Keratinocyte (primary cell): ENCODE data around the gene USP13. TPM values are rescaled to one million over a fixed set of nuclear protein-coding genes. Genes with fewer than 3 reads are reported as not detected.

ENCODE experiments used
- DNase-seq: peaks from one replicate; pipeline ENCODE4 v3.0.0-alpha.2; 2011; ENCODE audit warnings: low read depth, missing footprints, low spot score
- FAIRE-seq: peaks from 2 replicates; lab custom pipeline; 2011; peaks lifted over from hg19 to GRCh38; lab: Jason Lieb, UNC
- H2AFZ ChIP-seq: 2 replicates; pipeline ENCODE4 v1.6.0; 2012; ENCODE audit warnings: low read length, control low read depth, inconsistent platforms; ENCODE audit not compliant: control insufficient read depth
- H3K27ac ChIP-seq: 2 replicates; pipeline ENCODE4 v1.5.1; 2011; ENCODE audit warnings: low read length; ENCODE audit not compliant: control insufficient read depth, insufficient read depth
- H3K27me3 ChIP-seq: 3 replicates; pipeline ENCODE4 v1.6.0; 2011; ENCODE audit warnings: low read length; ENCODE audit not compliant: control insufficient read depth, insufficient read depth; ENCODE audit errors: extremely low read depth
- H3K36me3 ChIP-seq, 2 experiments: 2 replicates in 1 of 2; 3 replicates in 1 of 2; pipeline ENCODE4 v1.5.1; 2011; ENCODE audit warnings: low read length in 2 of 2, mild to moderate bottlenecking in 1 of 2; ENCODE audit not compliant: control insufficient read depth in 2 of 2, insufficient read depth in 2 of 2; ENCODE audit errors: extremely low read depth in 1 of 2
- H3K4me1 ChIP-seq: 3 replicates; pipeline ENCODE4 v1.5.1; 2011; ENCODE audit warnings: low read length; ENCODE audit not compliant: control insufficient read depth, insufficient read depth; ENCODE audit errors: extremely low read depth
- H3K4me2 ChIP-seq: 3 replicates; pipeline ENCODE4 v1.6.0; 2011; ENCODE audit warnings: low read depth, low read length; ENCODE audit not compliant: control insufficient read depth, insufficient read depth; ENCODE audit errors: extremely low read depth
- H3K4me3 ChIP-seq, 3 experiments: fragments of 200-600 bp in 1 of 3; sonication (generic) in 1 of 3; 2 replicates in 2 of 3; 3 replicates in 1 of 3; pipeline ENCODE4 v1.5.1; 2011 to 2016; ENCODE audit warnings: low read length in 3 of 3, mild to moderate bottlenecking in 3 of 3, control low read depth in 2 of 3, inconsistent platforms in 1 of 3, low read depth in 1 of 3, mixed read lengths in 1 of 3, mixed run types in 1 of 3, moderate library complexity in 1 of 3; ENCODE audit not compliant: control insufficient read depth in 2 of 3, insufficient read depth in 2 of 3; ENCODE audit errors: extremely low read depth in 1 of 3
- H3K79me2 ChIP-seq: 2 replicates; pipeline ENCODE4 v1.6.0; 2012; ENCODE audit warnings: low read length; ENCODE audit not compliant: control insufficient read depth, insufficient read depth
- H3K9ac ChIP-seq: 3 replicates; pipeline ENCODE4 v1.6.0; 2011; ENCODE audit warnings: low read length; ENCODE audit not compliant: control insufficient read depth, insufficient read depth; ENCODE audit errors: extremely low read depth
- H3K9me1 ChIP-seq: 3 replicates; pipeline ENCODE4 v1.6.0; 2011; ENCODE audit warnings: low read length; ENCODE audit not compliant: control insufficient read depth, insufficient read depth; ENCODE audit errors: extremely low read depth
- H3K9me3 ChIP-seq: 2 replicates; pipeline ENCODE4 v1.5.1; 2012; ENCODE audit warnings: low read depth, low read length; ENCODE audit not compliant: control insufficient read depth
- H4K20me1 ChIP-seq: 3 replicates; pipeline ENCODE4 v1.6.0; 2011; ENCODE audit warnings: low read length; ENCODE audit not compliant: control insufficient read depth, insufficient read depth; ENCODE audit errors: extremely low read depth
- CTCF ChIP-seq, 3 experiments: IDR thresholded peaks in 1 of 3; conservative IDR thresholded peaks in 1 of 3; optimal IDR thresholded peaks in 1 of 3; 2 replicates in 2 of 3; 3 replicates in 1 of 3; pipeline versions ENCODE3 to v1.5.1; 2011; ENCODE audit warnings: low read length in 3 of 3, mild to moderate bottlenecking in 3 of 3, moderate library complexity in 2 of 3, control low read depth in 1 of 3, inconsistent platforms in 1 of 3; ENCODE audit not compliant: insufficient read depth in 2 of 3; ENCODE audit errors: extremely low read depth in 1 of 3
- EZH2 ChIP-seq: IDR thresholded peaks from one replicate; pipeline ENCODE4 v1.6.1; 2012; ENCODE audit warnings: inconsistent platforms, mild to moderate bottlenecking, low read length, moderate library complexity
- dilution Hi-C: fragments of 300-500 bp; cut with MboI; formaldehyde crosslinking; loops from one replicate; pipeline ENCODE4 v1.7.0; 2020; ENCODE audit warnings: low sequenced_read_pairs; ENCODE audit not compliant: extremely low pct_ligation_motif_present
- polyA plus RNA-seq, 5 experiments: library from polyadenylated mRNA; depleted of rRNA in 3 of 5; stranded (reverse) in 3 of 5; stranded (forward) in 1 of 5; unstranded in 1 of 5; fragments of >200 nt; gene quantifications; 1 replicate in 1 of 5; 2 replicates in 3 of 5; 3 replicates in 1 of 5; pipeline versions ENCODE4 v1.2.1 to v1.2.3, GENCODE V29; 2011 to 2012; ENCODE audit warnings: missing spikeins in 2 of 5, low read depth in 1 of 5, low replicate concordance in 1 of 5

USP13 gene
- polyA plus RNA-seq, 1 donor (not counting 4 experiments of a cell fraction or from before 2014, with no cell fraction given) = 3.3 TPM

DNA sequence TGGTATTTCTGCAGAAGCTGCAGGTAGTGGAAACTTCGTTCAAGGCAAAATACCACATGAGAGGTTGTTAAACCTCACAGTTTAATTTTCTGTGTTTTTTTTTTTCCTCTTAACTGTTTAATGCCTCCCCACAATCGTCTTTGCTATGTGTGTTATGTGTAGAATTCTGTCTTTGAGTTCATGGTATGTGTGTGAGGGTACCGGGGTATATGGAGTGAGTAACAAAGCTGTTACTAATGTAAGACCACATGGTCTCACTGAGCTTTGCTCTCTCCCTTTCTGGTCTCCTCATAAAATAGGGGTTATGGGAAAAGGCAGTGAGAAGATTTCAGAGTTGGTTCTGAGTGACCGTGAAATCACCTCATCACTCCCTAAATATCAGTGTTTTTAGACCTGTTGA lies 143.6 kb downstream of the USP13 start:
- H3K9me3 ChIP-seq = no peaks in the 10 kb centered on the region
- H3K79me2 ChIP-seq = no peaks in the 10 kb centered on the region
- H3K4me1 ChIP-seq = no peaks in the 10 kb centered on the region
- no peak overlapping the region for H3K4me3 ChIP-seq
- no peak overlapping the region for H3K9ac ChIP-seq
- H3K27me3 ChIP-seq = no peaks in the 10 kb centered on the region
- DNase-seq (no peak), FAIRE-seq (no peak)
- H3K27ac ChIP-seq = no peak overlapping the region
- no peaks in the 10 kb centered on the region for H3K36me3 ChIP-seq
- TF ChIP-seq EZH2 (no peak), CTCF (optimal IDR thresholded peaks at IDR 0.05 in 1 of 3, IDR thresholded peaks at IDR 0.05 in 1 of 3, conservative IDR thresholded peaks at IDR 0.05 in 1 of 3; ENCODE audit: extremely low read depth in 1 of 3, insufficient read depth in 2 of 3, low read length in 3 of 3) (no peak)
- dilution Hi-C loops = no loop called here
- no peaks in the 10 kb centered on the region for H3K9me1 ChIP-seq
- no peak overlapping the region for H3K4me2 ChIP-seq
- H4K20me1 ChIP-seq = no peaks in the 10 kb centered on the region
- no peak overlapping the region for H2AFZ ChIP-seq

DNA sequence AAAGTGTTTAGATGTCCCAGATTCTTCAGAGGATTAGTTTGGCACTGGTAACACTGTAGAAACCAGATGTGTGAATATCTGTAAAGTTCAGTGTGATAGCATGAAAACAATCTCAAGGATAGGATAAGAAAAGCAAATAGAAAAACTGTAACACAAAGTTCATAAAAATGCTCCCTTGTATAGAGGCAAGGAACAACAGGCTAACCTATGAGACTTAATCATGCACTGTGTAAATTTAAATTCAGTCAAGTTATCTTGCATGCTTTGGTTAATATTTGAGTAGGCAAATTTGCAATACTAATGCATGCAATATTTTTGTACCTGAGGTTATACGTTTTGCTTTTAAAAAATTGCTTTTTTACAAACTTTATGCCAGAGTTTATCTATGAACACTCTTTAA lies 144.4 kb downstream of the USP13 start:
- dilution Hi-C loops = no loop called here
- no peak for FAIRE-seq

More for the DNA sequence above, 144.4 kb downstream of the USP13 start:
- H4K20me1 ChIP-seq = no peaks in the 10 kb centered on the region
- no peaks in the 10 kb centered on the region for H3K9me3 ChIP-seq
- no peak overlapping the region for H3K9ac ChIP-seq
- no peaks in the 10 kb centered on the region for H3K9me1 ChIP-seq
- H3K79me2 ChIP-seq = no peaks in the 10 kb centered on the region
- no peak overlapping the region for H3K4me3 ChIP-seq
- H3K4me2 ChIP-seq = no peak overlapping the region
- DNase-seq = no peak
- H2AFZ ChIP-seq = no peak overlapping the region
- no peaks in the 10 kb centered on the region for H3K36me3 ChIP-seq
- H3K4me1 ChIP-seq = no peaks in the 10 kb centered on the region
- TF ChIP-seq CTCF (optimal IDR thresholded peaks at IDR 0.05 in 1 of 3, IDR thresholded peaks at IDR 0.05 in 1 of 3, conservative IDR thresholded peaks at IDR 0.05 in 1 of 3; ENCODE audit: extremely low read depth in 1 of 3, insufficient read depth in 2 of 3, low read length in 3 of 3) (no peak), EZH2 (no peak)
- no peak overlapping the region for H3K27ac ChIP-seq
- no peaks in the 10 kb centered on the region for H3K27me3 ChIP-seq
